ENCODE results near the gene CX3CL1.

DNA sequence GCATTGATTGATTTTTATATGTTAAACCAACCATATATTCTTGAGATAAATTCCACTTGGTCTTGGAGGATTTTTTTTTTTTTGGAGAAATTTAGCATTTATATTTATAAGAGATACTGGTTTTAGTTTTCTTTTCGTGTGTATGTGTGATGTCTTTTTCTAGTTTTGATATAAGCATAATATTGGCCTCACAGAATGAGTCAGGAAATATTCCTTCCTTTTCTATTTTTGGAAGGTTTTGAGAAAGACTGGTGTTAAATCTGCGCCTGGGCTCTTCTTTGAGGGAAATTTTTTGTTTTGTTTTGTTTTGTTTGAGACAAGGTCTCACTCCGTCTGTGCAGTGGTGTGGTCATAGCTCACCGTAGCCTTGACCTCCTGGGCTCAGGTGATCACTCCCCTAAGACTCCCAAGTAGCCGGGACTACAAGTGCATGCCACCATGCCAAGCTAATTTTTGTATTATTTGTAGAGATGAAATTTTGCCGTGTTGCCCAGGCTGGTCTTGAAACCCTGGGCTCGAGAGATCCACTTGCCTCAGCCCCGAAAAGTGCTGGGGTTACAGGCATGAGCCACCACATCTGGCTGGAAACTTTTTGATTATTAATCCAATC, 42.5 kb upstream of the CX3CL1 start:
- TF ChIP-seq, protein P1, sequence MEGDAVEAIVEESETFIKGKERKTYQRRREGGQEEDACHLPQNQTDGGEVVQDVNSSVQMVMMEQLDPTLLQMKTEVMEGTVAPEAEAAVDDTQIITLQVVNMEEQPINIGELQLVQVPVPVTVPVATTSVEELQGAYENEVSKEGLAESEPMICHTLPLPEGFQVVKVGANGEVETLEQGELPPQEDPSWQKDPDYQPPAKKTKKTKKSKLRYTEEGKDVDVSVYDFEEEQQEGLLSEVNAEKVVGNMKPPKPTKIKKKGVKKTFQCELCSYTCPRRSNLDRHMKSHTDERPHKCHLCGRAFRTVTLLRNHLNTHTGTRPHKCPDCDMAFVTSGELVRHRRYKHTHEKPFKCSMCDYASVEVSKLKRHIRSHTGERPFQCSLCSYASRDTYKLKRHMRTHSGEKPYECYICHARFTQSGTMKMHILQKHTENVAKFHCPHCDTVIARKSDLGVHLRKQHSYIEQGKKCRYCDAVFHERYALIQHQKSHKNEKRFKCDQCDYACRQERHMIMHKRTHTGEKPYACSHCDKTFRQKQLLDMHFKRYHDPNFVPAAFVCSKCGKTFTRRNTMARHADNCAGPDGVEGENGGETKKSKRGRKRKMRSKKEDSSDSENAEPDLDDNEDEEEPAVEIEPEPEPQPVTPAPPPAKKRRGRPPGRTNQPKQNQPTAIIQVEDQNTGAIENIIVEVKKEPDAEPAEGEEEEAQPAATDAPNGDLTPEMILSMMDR (IDR thresholded peaks at IDR 0.05): no peak
- no peak for TF ChIP-seq POLR2A (IDR thresholded peaks at IDR 0.05)

All from lower leg skin (tissue), 3 donors.